ENCODE results near the gene SCNN1B.

DNA sequence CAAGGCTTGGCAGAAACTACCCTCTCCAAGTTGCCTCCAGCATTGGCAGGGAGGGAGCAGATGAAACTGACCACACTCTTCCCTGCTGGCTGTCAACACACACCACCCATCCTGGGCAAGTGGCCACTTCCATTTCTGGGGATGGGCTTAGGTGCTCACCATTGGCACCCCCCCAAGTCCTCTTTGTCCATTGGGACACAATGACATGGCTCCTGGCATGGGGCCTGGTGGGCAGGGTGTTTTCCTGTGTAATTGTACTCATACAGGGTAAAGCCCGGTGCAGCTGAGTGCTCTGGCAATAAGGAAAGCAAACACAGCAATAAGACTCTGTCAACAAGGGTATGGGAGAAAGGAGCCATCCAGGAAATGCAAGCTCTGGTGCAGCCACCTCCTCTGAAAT, 22.6 kb downstream of the SCNN1B start:
- TF ChIP-seq POLR2A (IDR thresholded peaks at IDR 0.05) = no peak
- no peak for TF ChIP-seq CTCF (IDR thresholded peaks at IDR 0.05)
